Raji (cell line): ENCODE measurements around the gene CKB.

Experiments
- POLR2A ChIP-seq: IDR thresholded peaks from 2 replicates; pipeline ENCODE4 v1.6.1; 2011; ENCODE audit warnings: low read depth, low read length, control low read depth; ENCODE audit not compliant: insufficient read depth

The CKB gene

GRCh38 chr14:103527408-103528145 is 4.9 kb upstream of the CKB start:
- TF ChIP-seq POLR2A = no peak

- no peak for TF ChIP-seq POLR2A
Measured at GRCh38 chr14:103526914-103527248, 4.3 kb upstream of the CKB start.

- TF ChIP-seq POLR2A = no peak
Measured at GRCh38 chr14:103526247-103526913, 3.8 kb upstream of the CKB start.

DNA sequence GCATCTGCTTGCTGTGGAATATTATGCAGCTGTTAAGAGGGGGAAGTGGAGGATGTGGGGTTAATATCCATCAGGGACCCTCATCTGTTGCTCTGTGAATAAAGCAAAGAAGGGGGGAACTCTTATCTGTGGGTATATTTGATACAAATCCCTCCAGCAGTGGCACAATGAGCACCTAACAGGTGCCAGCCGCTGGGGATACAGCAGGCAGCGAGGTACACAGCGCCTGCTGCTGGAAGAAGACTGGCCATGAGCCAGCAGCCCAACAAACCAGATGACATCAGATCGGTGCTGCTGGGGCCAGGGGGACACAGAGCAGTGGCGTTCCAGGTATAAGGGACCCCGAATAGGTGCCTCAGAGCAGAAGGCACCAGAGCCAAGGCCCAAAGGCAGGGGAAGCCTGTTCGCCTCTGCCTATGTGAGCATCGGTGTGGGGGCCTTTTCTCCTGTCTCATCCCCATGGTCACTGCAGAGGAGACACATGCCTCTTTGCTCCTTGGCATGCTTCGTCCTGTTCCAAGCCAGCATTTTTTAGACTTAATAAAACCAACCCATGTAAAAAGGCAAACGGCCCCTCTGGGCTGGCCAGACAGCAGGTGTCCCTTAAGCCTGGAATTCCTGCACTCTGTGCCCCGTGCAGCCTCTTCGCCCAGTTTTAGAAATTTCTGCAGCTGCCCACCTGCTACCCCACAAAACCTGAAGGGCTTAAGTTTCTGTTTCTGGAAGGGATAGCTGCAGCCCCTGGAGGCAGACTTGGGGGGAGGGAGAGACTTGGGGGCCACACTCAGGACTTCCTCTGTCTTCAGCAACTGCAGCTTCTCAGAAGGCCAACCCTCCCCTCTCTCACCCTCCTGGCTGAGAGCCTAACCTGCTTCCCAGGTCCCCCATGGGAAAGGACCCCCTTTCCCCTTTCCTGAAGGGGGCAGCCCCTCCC is 1.6 kb upstream of the CKB start:
- TF ChIP-seq POLR2A = no peak

DNA sequence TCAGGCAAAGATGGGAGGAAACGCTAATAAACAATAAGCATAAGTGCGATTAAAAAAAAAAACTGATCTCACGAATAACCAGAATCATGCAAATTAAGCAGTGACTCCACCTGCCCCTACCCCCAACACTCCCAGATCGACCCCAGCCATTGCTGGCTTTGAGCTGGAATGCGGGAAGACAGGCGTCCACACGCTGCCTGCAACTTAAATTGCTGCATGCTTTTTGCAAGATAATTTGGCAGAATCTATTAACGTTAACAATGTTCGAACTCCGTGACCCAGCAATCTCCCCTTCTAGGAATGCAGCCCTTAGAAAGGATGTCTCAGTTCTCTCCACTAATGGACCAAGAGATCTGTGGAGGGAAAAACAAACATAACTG is 935 bp upstream of the CKB start:
- TF ChIP-seq POLR2A = no peak

DNA sequence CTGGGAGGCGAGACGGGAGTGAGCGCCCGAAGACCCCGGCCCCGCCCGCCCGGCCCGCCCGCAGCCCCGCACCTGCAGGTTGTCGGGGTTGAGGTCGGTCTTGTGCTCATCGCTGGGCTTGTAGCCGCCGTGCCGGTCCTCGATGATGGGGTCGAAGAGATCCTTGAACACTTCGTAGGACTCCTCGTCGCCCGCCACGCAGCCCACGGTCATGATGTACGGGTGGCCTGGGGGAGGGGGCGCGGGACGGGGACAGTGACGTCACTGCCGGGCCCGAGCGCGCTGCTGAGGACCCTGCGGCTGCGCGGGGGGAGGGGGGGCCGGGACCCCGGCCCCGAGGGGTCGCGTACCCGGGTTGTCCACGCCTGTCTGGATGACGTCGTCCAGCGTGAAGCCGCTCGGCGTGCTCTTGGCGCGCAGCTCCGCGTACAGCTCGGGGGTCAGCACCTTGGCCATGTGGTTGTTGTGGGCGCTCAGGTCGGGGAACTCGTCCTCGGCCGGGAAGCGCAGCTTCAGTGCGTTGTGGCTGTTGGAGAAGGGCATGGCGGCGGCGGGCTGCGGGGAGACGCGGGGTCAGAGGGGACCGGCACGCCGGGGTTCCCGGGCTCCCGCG is 573 bp downstream of the CKB start:
- no peak for TF ChIP-seq POLR2A

GRCh38 chr14:103521438-103521950 is 1.1 kb downstream of the CKB start:
- TF ChIP-seq POLR2A = no peak

DNA sequence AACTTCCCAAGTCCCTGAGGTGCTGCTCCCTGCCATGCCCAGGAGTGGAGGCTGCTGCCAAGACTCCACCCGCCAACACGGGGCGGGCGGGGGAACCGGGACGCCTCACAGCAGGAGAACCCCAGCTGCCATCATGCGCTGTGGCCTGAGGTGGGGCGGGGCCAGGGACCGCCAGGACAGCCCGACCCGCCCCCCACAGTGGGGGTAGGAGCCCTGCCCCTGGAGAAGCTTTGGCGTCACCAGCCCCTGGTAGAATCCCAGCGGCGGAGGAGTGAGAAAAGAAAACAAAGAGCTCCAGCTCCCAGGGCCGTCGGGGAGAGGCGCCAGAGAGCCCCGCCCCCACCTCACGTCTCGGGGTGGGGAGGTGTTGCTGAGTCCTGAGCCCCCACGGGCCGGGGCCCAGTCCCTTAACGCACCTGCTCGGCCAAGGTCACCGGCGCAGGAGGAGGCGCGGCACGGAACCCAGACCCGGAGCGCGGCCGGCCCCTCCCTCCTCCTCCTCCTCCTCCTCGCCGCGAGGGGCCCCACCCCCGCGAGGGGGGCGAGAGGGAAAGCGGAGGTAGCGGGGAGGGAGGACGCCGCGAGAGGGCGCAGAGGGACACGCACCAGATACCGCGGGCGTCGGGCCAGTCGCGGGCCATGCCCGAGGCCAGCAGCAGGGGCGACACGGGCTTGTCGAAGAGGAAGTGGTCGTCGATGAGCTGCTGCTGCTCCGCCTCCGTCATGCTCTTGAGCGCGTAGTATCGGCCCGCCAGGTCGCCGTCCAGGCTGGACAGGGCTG is 1.8 kb downstream of the CKB start:
- TF ChIP-seq POLR2A = no peak

DNA sequence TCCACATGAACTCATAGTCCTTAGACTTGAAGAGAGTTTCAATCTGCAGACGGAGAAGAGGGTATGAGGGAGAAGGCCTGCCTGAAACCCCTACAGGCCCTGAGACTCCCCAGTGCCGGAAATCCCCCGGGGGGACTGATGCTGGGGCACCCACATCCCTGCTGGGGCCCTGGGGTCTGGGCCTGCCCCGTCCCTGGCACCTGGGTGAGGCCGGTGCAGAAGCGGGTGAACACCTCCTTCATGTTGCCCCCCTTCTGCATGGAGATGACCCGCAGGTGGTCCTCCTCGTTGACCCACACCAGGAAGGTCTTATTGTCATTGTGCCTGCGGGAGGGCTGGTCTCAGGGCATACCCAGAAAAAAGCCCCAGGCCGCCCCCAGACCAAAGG is 2.4 kb downstream of the CKB start:
- no peak for TF ChIP-seq POLR2A

GRCh38 chr14:103519837-103520212 is 2.8 kb downstream of the CKB start:
- TF ChIP-seq POLR2A = no peak

DNA sequence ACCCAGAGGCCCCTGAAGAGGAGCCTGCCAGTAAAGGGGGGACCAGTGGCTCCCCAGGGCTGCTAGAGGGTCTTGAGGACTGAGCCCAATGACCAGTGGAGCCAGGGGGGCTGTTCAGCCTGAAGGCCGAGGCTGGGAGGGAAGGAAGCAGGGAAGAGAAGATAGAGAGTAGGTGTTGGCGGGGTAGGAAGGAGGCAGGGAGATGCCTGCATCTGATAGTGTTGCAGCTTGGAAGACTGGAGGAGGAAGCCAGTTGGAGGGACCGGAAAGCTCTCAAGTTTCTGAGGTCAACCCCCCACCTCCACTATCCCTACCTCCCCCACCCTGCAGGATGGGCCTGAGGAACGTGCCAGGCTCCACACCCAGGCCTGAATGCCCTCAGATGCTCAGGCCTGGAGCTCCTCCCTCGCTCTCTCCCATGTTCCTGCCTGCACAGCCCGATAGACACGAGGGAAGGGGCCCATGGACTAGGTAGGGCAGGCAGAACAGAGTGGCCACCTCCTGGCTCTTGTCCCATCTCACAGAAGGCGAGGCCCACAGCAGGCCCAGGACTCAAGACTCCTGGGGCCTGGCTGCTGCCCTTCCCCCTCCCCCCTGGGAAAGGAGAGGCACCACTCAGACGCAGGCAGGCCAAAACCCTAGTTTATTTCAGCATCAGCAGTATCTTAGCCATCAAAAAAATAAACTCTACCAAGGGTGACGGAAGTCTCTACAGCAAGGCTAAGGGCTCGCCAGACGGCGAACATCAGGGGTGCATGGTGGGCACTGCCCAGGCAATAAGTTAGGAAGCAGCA is 3.4 kb downstream of the CKB start:
- no peak for TF ChIP-seq POLR2A

GRCh38 chr14:103518422-103519042 is 4.1 kb downstream of the CKB start:
- TF ChIP-seq POLR2A = no peak

- TF ChIP-seq POLR2A = no peak
Measured at GRCh38 chr14:103517721-103518421, 4.8 kb downstream of the CKB start.
